Esophagus (tissue), 2 donors: Measurements from ENCODE around the gene DGKQ. TPM values are rescaled to one million over a fixed set of nuclear protein-coding genes. Genes with fewer than 3 reads are reported as not detected.
"Not testable (repeated sequence)": the region's sequence is repeated elsewhere in the genome, so short reads cannot be mapped to it uniquely, and the experiment has no call there.

Experiments
- H3K27ac ChIP-seq, 2 donors: one replicate each; pipeline ENCODE4 v1.5.1; 2013; ENCODE audit warnings: low read depth in 2 of 2, mild to moderate bottlenecking in 2 of 2, inconsistent platforms in 1 of 2, low read length in 1 of 2, moderate library complexity in 1 of 2
- H3K27me3 ChIP-seq, 2 donors: one replicate each; pipeline ENCODE4 v1.6.1; 2013; ENCODE audit warnings: low read length in 2 of 2, control low read depth in 1 of 2, mild to moderate bottlenecking in 1 of 2; ENCODE audit not compliant: insufficient read depth in 2 of 2, control insufficient read depth in 1 of 2
- H3K36me3 ChIP-seq, 2 donors: one replicate each; pipeline ENCODE4 v1.6.1; 2013; ENCODE audit warnings: low read length in 1 of 2; ENCODE audit not compliant: control insufficient read depth in 2 of 2, insufficient read depth in 2 of 2
- H3K4me1 ChIP-seq, 2 donors: one replicate each; pipeline ENCODE4 v1.6.1; 2013; ENCODE audit warnings: low read length in 1 of 2; ENCODE audit not compliant: control insufficient read depth in 2 of 2, insufficient read depth in 2 of 2
- H3K4me3 ChIP-seq, 2 donors: one replicate each; pipeline ENCODE4 v1.5.1; 2013; ENCODE audit warnings: low read length in 2 of 2, mild to moderate bottlenecking in 2 of 2, low read depth in 1 of 2, moderate library complexity in 1 of 2
- H3K9me3 ChIP-seq, 2 donors: one replicate each; pipeline ENCODE4 v1.6.1; 2013; ENCODE audit warnings: mild to moderate bottlenecking in 2 of 2, low read depth in 1 of 2, low read length in 1 of 2, moderate library complexity in 1 of 2; ENCODE audit not compliant: control insufficient read depth in 2 of 2, insufficient read depth in 1 of 2
- WGBS, 2 donors: extraction: QIAGEN DNeasy Blood & Tissue Kit; methylation state at CpG; one replicate each; pipeline ENCODE4 v1.1.7; 2013; 5-methylcytosine and 5-hydroxymethylcytosine counted together
- polyA plus RNA-seq, 2 donors: library from polyadenylated mRNA; stranded (reverse); fragments of 200-250 nt; gene quantifications; one replicate each; pipeline ENCODE4 v1.2.3, GENCODE V29; 2013
- donor health status: healthy with polysubstance abuse.
- donor health status: Bipolar disorder and iron deficiency.

Gene DGKQ
- polyA plus RNA-seq, 2 donors, result 6.8 to 8.0 TPM

- H3K36me3 ChIP-seq, H3K4me3 ChIP-seq, H3K4me1 ChIP-seq, H3K27ac ChIP-seq, H3K9me3 ChIP-seq, H3K27me3 ChIP-seq: not testable (repeated sequence)
- WGBS, 2 donors, result 93% methylated on average over 16 to 21 of the region's 21 CpGs
These were observed 45.8 kb downstream of the DGKQ start for GRCh38 chr4:927566-927965.

GRCh38 chr4:926538-926937 is 46.8 kb downstream of the DGKQ start:
- 76 to 85% methylated on average over 15 to 17 of the region's 17 CpGs for WGBS, 2 donors
- Histone ChIP-seq H3K4me1 (peaks cover 6 to 7% of the 10 kb centered on the region in 2 donors), H3K36me3 (peaks cover 0 to 3% of the 10 kb centered on the region in 2 donors), H3K4me3 (no peak overlapping the region), H3K9me3 (no peaks in the 10 kb centered on the region), H3K27me3 (no peaks in the 10 kb centered on the region), H3K27ac (no peak overlapping the region)

GRCh38 chr4:925771-926500 is 47.4 kb downstream of the DGKQ start:
- 81 to 83% methylated on average over 26 of the region's 26 CpGs for WGBS, 2 donors
- Histone ChIP-seq H3K9me3 (no peaks in the 10 kb centered on the region), H3K4me3 (no peak overlapping the region), H3K27ac (no peak overlapping the region), H3K36me3 (peaks cover 0 to 3% of the 10 kb centered on the region in 2 donors), H3K4me1 (peaks cover 3 to 6% of the 10 kb centered on the region in 2 donors), H3K27me3 (no peaks in the 10 kb centered on the region)

- Histone ChIP-seq H3K36me3 (peaks cover 0 to 3% of the 10 kb centered on the region in 2 donors), H3K27ac (no peak overlapping the region), H3K9me3 (no peaks in the 10 kb centered on the region), H3K4me1 (peaks cover 0 to 4% of the 10 kb centered on the region in 2 donors), H3K27me3 (no peaks in the 10 kb centered on the region), H3K4me3 (no peak overlapping the region)
- WGBS, 2 donors, result 86% methylated on average over 9 of the region's 9 CpGs
These were observed 48.2 kb downstream of the DGKQ start for GRCh38 chr4:925171-925570.

- 67 to 76% methylated on average over 18 of the region's 18 CpGs for WGBS, 2 donors
- peaks cover 0 to 3% of the 10 kb centered on the region in 2 donors for H3K36me3 ChIP-seq
- no peak overlapping the region for H3K27ac ChIP-seq
- peaks cover 0 to 4% of the 10 kb centered on the region in 2 donors for H3K4me1 ChIP-seq
- H3K9me3 ChIP-seq, result no peaks in the 10 kb centered on the region
- no peak overlapping the region for H3K4me3 ChIP-seq
- H3K27me3 ChIP-seq, result no peaks in the 10 kb centered on the region
These were observed 49.0 kb downstream of the DGKQ start for GRCh38 chr4:924107-925096.

- H3K36me3 ChIP-seq, result no peaks in the 10 kb centered on the region
- H3K4me3 ChIP-seq, result no peak overlapping the region
- H3K27ac ChIP-seq, result no peak overlapping the region
- H3K4me1 ChIP-seq, result no peaks in the 10 kb centered on the region
- WGBS, 2 donors, result 88 to 89% methylated on average over 16 to 17 of the region's 17 CpGs
- no peaks in the 10 kb centered on the region for H3K9me3 ChIP-seq
- no peaks in the 10 kb centered on the region for H3K27me3 ChIP-seq
These were observed 51.5 kb downstream of the DGKQ start for GRCh38 chr4:921830-922331.

GRCh38 chr4:919004-919680 is 54.2 kb downstream of the DGKQ start:
- not testable (repeated sequence) for H3K36me3 ChIP-seq, H3K4me3 ChIP-seq, H3K4me1 ChIP-seq, H3K27me3 ChIP-seq, H3K9me3 ChIP-seq, H3K27ac ChIP-seq
- 96 to 99% methylated on average over 15 of the region's 15 CpGs for WGBS, 2 donors

- not testable (repeated sequence) for H3K27me3 ChIP-seq, H3K4me1 ChIP-seq, H3K9me3 ChIP-seq, H3K36me3 ChIP-seq, H3K4me3 ChIP-seq, H3K27ac ChIP-seq
- 93 to 94% methylated on average over 6 of the region's 6 CpGs for WGBS, 2 donors
These were observed 54.8 kb downstream of the DGKQ start for GRCh38 chr4:918591-918990.

- WGBS, 2 donors, result 97% methylated on average over 2 of the region's 2 CpGs
- Histone ChIP-seq H3K27me3 (no peaks in the 10 kb centered on the region), H3K36me3 (peaks cover 3 to 4% of the 10 kb centered on the region in 2 donors), H3K4me3 (no peak overlapping the region), H3K9me3 (no peaks in the 10 kb centered on the region), H3K4me1 (peaks cover 0 to 6% of the 10 kb centered on the region in 2 donors), H3K27ac (no peak overlapping the region)
These were observed 55.4 kb downstream of the DGKQ start for GRCh38 chr4:917992-918391.
